Mononuclear cell (primary cell): ENCODE data around the gene ZNF175. TPM values are rescaled to one million over a fixed set of nuclear protein-coding genes. Genes with fewer than 3 reads are reported as not detected.

Source experiments
- H3K27me3 ChIP-seq: 2 replicates; pipeline ENCODE4 v1.6.0; 2011; ENCODE audit warnings: low read length, control low read depth; ENCODE audit not compliant: insufficient read depth
- H3K4me1 ChIP-seq: 2 replicates; pipeline ENCODE4 v1.5.1; 2011; ENCODE audit warnings: mild to moderate bottlenecking, low read length, control low read depth; ENCODE audit not compliant: insufficient read depth
- H3K4me3 ChIP-seq: 2 replicates; pipeline ENCODE4 v1.5.1; 2011; ENCODE audit warnings: mild to moderate bottlenecking, low read length, moderate library complexity
- H3K9me3 ChIP-seq: 2 replicates; pipeline ENCODE4 v1.5.1; 2011; ENCODE audit warnings: low read depth, mild to moderate bottlenecking, control low read depth, low read length
- total RNA-seq: library from RNA; depleted of rRNA; stranded (reverse); fragments of >200 nt; gene quantifications from one replicate; pipeline ENCODE4 v1.2.3, GENCODE V29; 2012

Gene ZNF175
- total RNA-seq, 1 donor, result 0.73 TPM

DNA sequence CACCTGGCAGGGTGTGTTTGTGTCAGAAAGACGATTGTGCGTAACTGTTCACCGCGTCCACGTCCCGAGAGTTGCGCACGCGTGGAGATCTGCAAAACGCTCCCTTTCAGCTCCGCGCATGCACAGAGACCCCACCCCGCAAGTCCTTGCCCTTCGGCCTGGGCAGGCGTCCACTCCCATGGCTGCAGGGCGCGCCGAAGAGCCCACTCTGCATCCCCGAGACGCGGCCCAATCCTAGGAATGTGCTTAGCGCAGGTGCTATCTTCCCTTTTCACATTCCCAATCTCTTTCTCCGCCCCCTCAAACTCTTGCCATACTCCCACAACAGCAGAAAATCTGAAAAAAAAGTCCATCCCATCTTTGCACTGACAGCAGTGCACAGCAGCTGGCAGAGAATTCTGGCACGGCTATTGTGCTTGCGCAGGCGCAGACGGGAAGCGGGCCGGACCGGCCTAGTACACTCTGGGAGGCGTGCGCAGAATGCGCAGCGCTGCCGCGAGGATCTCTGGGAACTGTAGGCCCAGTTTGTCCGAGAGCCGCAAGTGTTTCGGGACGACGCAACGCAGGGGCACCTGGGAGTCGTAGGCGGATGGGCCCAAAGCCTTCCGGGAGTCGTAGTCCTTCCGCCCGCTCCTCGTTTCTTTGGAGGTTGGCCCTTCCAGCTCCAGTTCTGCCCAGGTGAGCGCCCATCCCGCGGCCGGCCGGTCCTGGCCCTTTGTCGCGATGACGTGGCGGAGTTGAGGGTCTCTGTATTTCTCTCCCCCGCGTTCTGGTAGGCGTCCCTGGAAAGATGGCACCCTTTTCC is 23.1 kb downstream of the ZNF175 start:
- H3K27me3 ChIP-seq, result no peaks in the 10 kb centered on the region
- H3K9me3 ChIP-seq, result no peaks in the 10 kb centered on the region
- peaks cover 17% of the 10 kb centered on the region for H3K4me1 ChIP-seq
- H3K4me3 ChIP-seq, result peak overlapping the region; percentile 65

DNA sequence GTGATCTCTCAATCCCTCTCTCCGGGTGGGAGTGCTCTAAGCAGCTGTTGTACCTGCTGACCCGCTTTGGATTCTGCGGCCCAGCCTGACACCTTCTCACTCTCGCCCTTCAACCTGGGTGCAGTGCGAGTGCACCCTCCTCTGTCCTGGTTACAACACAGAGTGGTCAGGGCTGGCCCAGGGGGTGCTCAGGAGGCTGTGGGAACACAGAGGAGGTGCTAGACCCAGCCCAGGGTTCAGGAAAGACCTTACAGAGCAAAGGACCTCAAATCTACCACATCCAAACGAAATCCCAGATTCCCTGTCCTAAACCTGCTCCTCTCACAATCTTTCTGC is 23.7 kb downstream of the ZNF175 start:
- Histone ChIP-seq H3K4me3 (peak overlapping the region; percentile 65), H3K27me3 (peaks cover under 1% of the 10 kb centered on the region), H3K9me3 (no peaks in the 10 kb centered on the region), H3K4me1 (peaks cover 17% of the 10 kb centered on the region)

DNA sequence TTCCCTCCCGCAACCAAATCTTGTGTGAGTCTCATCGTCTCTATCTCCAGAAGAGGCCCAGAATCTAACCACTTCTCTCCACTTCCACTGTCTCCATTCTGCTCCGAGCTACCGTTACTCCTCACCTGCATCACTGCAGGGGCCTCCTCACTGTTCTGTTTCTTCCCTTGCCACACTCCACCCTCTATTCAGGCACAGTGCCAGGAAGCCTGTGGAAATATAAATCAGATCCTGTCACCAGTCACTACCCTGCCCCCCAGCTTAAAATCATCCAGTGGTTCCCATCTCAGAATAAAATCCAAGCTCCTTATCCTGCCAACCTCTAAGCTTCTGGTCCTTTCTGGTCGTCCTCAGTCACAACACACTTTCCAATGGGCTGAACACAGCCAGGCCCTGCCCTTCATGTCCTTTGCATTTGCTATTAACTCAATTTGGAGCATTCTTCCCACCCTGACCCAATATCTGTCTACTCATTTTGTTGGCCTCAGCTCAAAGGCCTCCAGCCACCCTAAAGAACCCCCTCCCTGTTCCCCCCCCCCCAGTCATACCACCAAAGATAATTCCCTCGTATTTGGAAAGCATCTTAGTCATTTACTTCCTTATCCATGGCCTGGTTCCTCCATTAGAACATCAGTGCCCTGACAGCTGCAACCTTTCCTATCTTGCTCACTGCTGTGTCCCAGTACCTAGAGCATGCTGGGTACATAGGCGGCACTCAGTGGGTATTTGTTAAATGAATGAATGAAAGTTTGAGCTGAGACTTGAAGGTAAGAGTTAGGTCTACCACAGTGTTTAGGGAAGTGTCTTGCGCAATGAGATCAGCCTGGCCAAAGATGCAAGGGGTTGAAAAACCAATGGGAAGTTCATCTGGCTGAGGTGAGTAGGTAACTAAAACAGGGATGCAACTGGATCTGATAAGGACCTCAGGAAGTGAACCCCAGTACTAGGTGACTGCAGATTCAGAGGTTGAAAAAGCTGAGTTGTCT is 24.4 kb downstream of the ZNF175 start:
- H3K27me3 ChIP-seq, result peaks cover 8% of the 10 kb centered on the region
- H3K9me3 ChIP-seq, result no peaks in the 10 kb centered on the region
- no peak overlapping the region for H3K4me3 ChIP-seq

DNA sequence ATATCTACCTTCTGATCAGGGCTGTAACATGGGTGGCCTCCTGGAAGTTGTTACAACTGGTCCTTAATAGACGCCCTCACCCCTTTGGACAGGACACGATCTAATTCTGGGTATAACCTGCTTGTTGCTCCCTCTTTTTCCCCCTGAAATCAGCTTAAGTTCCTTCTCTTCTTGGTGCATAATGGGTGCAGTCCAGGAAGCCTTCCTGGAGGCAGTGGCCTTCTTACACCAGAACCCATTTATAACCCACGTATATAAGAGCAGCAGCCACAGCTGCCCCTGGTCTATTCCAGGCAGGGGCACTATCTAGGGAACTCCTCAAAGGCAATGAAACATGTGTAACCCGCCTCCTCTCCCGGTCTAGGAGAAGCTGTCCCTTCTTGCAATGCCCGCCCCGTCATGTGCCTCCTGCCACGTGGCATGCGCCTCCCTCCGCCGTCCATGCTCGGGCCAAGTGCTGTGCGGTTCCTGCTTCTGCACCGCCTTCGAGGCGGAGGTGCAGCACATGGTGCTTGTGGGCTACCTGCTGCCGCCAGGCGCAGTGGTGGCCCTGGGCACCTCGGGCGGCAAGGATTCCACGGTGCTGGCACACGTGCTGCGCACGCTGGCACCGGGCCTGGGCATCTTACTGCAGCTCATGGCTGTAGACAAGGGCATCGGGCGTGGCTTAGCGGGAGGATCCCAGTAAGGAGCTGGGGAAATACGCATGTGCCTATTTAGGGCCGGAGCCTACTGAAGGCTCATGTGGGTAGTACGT is 27.3 kb downstream of the ZNF175 start:
- Histone ChIP-seq H3K27me3 (peaks cover 13% of the 10 kb centered on the region), H3K4me3 (no peak overlapping the region), H3K4me1 (peaks cover 22% of the 10 kb centered on the region), H3K9me3 (no peaks in the 10 kb centered on the region)

More for the DNA sequence above, 24.4 kb downstream of the ZNF175 start:
- H3K4me1 ChIP-seq, result peaks cover 17% of the 10 kb centered on the region

DNA sequence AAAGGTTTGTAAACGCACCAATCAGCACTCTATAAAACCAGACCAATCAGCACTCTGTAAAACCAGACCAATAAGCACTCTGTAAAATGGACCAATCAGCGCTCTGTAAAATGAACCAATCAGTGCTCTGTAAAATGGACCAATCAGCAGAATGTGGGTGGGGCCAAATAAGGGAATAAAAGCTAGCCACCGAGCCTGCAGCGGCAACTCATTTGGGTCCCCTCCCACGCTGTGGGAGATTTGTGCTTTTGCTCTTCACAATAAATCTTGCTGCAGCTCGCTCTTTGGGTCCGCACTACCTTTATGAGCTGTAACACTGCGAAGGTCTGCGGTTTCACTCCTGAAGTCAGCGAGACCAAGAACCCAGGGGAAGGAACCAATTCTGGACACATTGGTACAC is 28.0 kb downstream of the ZNF175 start:
- Histone ChIP-seq H3K27me3 (peaks cover 13% of the 10 kb centered on the region), H3K9me3 (no peaks in the 10 kb centered on the region), H3K4me3 (no peak overlapping the region), H3K4me1 (peaks cover 17% of the 10 kb centered on the region)

DNA sequence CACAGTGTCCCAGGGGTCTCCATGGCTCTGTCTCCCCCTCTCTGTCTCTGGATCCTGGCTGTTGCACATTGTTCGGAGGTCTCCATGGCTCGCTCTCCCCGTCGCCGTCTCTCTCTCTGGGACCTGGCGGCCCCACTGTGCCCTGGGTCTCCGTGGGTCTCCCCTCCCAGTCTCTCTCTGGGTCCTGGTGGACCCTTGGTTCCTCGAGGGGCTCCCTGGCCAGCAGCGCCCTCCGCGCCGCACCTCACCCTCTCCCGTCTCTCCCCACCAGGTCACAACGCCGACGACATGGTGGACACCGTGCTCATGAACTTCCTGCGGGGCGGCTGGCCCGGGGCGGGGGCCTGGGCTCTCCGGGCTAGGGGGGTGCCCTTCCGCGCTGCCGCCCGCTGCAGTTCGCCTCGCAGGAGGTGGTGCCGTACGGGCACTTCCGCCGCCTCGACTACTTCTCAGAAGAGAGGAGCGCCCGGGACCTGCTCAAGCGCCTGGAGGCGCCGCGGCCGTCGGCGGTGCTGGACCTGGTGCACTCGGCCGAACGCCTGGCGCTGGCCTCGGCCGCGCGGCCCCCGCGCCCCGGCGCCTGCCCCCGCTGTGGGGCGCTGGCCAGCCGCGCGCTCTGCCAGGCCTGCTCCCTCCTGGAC is 30.0 kb downstream of the ZNF175 start:
- Histone ChIP-seq H3K9me3 (no peaks in the 10 kb centered on the region), H3K4me3 (peak overlapping the region; percentile 3), H3K27me3 (peaks cover 13% of the 10 kb centered on the region), H3K4me1 (peaks cover 11% of the 10 kb centered on the region)

DNA sequence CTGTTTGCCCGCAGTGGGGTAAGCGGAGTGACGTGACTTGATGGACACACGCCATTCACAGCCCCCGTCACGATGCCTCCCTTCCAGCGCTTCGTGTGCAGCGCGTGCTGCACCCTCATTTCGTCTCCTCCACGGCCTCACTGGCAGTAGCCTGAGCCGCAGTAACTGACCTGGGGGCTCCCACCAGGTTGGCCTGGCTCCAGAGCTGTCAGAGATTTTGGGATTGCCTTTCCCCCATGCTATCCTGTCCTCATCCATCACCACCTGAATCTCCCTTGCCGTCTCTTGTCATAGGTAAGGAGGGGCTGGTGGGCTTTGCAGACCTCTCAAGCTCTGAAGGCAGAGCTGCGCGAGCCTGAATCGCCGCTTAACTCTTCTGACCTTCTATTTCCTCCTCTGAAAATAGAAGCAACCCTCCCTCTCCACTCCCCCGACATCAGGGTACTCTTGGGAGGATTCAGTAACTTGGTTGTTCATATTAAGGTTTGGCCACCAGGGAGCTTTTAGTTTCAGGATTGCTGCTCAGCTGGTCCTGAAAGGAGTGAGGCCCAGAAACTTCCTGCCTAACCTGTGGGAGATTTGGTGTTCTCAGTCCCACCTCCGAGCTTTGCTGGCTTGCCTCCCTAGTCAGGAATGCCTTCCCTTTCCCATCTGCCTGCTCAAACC is 31.2 kb downstream of the ZNF175 start:
- Histone ChIP-seq H3K4me3 (no peak overlapping the region), H3K27me3 (peaks cover 13% of the 10 kb centered on the region), H3K9me3 (no peaks in the 10 kb centered on the region), H3K4me1 (peaks cover 24% of the 10 kb centered on the region)

DNA sequence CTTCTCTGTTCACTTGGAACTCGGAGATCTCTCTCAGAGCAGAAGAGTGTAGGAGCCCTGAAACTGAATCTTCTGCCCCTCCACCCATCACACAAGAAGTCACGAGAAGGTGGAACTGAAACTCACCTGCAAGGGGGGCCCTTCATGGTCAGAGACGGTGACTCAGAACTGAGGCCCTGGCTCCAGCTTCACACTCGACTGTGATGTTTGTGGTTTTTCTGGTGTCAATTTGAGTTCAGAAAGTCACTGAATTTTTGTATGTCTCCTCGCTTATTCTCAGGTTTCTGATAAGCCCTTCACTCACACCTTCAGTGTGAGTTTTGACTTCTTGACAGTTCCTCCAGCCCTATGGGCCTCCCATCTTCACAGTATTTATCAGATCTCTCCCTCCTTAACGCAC is 36.0 kb downstream of the ZNF175 start:
- Histone ChIP-seq H3K4me3 (no peak overlapping the region), H3K4me1 (peaks cover 25% of the 10 kb centered on the region), H3K27me3 (no peaks in the 10 kb centered on the region), H3K9me3 (no peaks in the 10 kb centered on the region)

DNA sequence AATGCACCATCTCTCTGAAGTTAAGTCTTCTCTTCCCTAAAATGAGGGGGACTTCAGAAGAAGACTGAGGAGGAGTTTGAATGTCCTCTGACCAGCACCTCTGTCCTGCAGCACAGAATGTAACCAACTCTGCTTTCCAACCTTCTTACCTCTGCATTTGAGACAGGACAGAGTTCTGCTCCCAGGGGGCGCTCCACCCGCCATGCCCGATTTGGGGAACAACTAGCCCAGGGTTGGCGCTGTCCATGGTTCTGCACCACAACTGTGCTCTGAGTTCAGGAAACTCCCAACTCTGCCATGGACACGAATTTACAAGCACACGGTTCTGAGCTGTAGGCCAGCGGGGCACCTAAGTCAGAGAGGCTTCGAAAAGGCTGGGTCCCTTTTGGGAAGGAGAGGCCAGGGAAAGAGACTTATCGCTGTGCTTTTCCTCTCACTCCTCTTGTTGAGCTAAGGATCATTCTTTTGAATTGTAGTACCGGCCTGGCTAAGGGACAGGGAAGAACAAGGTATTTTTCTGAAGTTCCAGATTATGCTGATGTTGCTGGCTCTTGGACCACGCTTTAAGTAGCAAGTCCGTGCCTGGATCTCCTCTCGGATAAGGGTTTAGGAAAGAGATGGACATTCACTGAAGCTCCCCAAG is 37.0 kb downstream of the ZNF175 start:
- H3K4me3 ChIP-seq, result no peak overlapping the region
- H3K27me3 ChIP-seq, result no peaks in the 10 kb centered on the region
- H3K4me1 ChIP-seq, result peaks cover 25% of the 10 kb centered on the region
- no peaks in the 10 kb centered on the region for H3K9me3 ChIP-seq

DNA sequence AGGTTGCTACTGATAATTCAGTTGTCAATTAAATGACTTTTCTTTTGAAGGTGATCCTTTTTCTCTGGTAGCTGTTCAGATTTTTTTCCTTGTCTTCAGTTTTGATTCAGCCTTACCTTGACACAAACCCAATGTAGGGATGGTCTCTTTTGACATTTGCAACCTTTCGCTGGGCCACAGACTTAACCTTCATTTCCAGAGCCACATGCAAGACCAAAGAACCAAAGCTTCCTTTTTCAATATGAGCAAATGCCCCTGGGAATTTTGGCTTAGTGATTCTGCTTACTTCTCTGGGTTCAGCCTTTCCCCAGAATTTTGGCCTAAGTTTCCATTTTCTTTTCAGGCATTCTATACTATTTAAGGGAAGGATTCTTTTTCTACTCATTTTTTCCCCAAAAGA is 39.5 kb downstream of the ZNF175 start:
- Histone ChIP-seq H3K9me3 (no peaks in the 10 kb centered on the region), H3K4me3 (no peak overlapping the region), H3K27me3 (no peaks in the 10 kb centered on the region), H3K4me1 (peaks cover 25% of the 10 kb centered on the region)

DNA sequence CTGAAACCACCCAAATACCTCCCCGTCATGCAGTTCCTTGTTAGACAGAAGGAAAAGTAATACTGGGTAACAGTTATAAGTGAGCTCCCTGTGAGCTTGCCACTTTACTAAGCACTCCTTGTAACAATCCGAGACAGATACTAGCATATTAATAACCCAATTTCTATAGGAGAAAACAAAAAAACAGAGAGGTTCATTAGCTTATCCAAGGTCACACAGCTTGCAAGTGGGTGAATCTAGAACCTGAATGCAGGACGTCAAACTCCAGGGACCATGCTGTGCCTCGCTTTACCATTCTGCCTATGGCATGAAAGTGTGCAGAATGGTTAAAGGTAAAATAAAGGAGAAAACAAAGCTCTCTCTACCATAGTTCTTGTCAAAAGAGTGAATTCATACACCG is 43.7 kb downstream of the ZNF175 start:
- H3K9me3 ChIP-seq, result no peaks in the 10 kb centered on the region
- no peaks in the 10 kb centered on the region for H3K27me3 ChIP-seq
- no peaks in the 10 kb centered on the region for H3K4me1 ChIP-seq
- no peak overlapping the region for H3K4me3 ChIP-seq

DNA sequence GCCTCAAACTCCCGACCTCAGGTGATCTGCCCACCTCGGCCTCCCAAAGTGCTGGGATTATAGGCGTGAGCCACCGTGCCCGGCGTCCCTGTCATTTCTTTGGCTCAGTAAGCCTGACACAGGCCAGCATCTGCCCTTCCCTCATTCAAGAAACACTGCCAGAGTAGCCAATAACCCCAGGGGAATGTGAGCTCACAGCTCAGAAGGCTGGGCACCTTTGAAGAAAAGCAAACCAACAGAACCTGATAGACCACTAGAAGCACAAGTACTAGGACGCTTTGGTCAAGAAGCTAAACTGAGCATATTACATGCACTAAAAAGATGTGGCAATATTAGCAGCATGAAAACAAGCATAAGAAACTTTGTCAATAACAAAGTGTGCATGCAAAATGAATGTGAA is 44.9 kb downstream of the ZNF175 start:
- H3K9me3 ChIP-seq, result no peaks in the 10 kb centered on the region
- no peak overlapping the region for H3K4me3 ChIP-seq
- H3K4me1 ChIP-seq, result peaks cover 7% of the 10 kb centered on the region
- no peaks in the 10 kb centered on the region for H3K27me3 ChIP-seq

DNA sequence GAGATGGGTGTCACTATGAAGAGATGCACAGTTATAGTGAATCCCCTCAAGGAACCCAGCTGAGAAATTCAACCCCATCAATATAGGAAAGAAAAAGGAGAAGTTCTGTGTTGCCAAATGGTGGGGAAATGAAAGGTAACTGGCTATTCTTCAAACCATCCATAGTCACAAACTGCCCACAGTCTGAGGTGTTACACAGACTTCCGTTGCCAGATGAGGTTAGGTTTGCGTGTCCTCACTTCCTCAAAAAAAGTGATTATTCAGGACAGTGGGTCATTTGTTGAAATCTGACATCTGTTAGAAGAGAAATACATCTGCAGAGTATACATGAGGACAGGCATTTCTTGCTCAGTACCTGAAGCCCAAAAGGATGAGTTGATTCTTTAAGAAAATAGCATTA is 50.1 kb downstream of the ZNF175 start:
- H3K4me3 ChIP-seq, result no peak overlapping the region
- no peaks in the 10 kb centered on the region for H3K27me3 ChIP-seq

DNA sequence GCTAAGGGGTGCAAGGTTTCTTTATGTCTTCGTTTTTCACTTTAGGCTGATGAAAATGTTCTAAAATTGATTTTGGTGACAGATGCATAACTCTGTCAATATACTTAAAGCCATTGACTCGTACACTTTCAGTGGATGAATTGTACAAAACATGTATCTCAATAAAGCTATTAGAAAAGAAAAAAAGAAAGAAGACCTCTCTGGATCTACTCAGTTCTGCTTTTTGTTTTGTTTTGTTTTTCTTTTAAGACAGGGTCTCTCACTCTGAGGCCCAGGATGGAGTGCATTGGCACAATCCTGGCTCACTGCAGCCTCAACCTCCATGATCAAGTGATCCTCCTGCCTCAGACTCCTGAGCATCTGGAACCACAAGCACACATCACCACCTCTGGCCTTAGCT is 55.6 kb downstream of the ZNF175 start:
- H3K27me3 ChIP-seq, result no peaks in the 10 kb centered on the region
- H3K4me1 ChIP-seq, result peaks cover 32% of the 10 kb centered on the region
- H3K4me3 ChIP-seq, result peak overlapping the region; percentile 36

More for the DNA sequence above, 50.1 kb downstream of the ZNF175 start:
- Histone ChIP-seq H3K4me1 (peaks cover 13% of the 10 kb centered on the region), H3K9me3 (no peaks in the 10 kb centered on the region)

More for the DNA sequence above, 55.6 kb downstream of the ZNF175 start:
- H3K9me3 ChIP-seq, result no peaks in the 10 kb centered on the region
